ENCODE measurements around the gene TNP2.

Gene TNP2

GRCh38 chr16:11268921-11269375, at the start of gene TNP2:
TSS of gene TNP2 (minus strand) at chr16:11269325. CDS start at chr16:11269262, 63 bp downstream.
- no peaks in the 10 kb centered on the region for H3K36me3 ChIP-seq (ENCODE audit: control insufficient read depth, insufficient read depth, low read length)
- no peak within 1 kb of the TSS for H3K9ac ChIP-seq (ENCODE audit: low read length)

GRCh38 chr16:11318817-11319216, 49.7 kb upstream of the TNP2 start:
- Histone ChIP-seq H3K9me3 (ENCODE audit: control insufficient read depth, low read length) (no peaks in the 10 kb centered on the region), H3K4me1 (ENCODE audit: control insufficient read depth, insufficient read depth, low read length) (no peaks in the 10 kb centered on the region), H3K27me3 (ENCODE audit: control insufficient read depth, insufficient read depth, low read length) (no peaks in the 10 kb centered on the region)

More at GRCh38 chr16:11268921-11269375, at the start of gene TNP2:
- Histone ChIP-seq H3K9me3 (ENCODE audit: control insufficient read depth, low read length) (no peaks in the 10 kb centered on the region), H3K27me3 (ENCODE audit: control insufficient read depth, insufficient read depth, low read length) (no peaks in the 10 kb centered on the region), H3K4me3 (ENCODE audit: low read length) (no peak within 1 kb of the TSS), H3K4me1 (ENCODE audit: control insufficient read depth, insufficient read depth, low read length) (peaks cover 19% of the 10 kb centered on the region)

GRCh38 chr16:11316331-11317015, 47.3 kb upstream of the TNP2 start:
- no peaks in the 10 kb centered on the region for H3K27me3 ChIP-seq (ENCODE audit: control insufficient read depth, insufficient read depth, low read length)
- no peaks in the 10 kb centered on the region for H3K36me3 ChIP-seq (ENCODE audit: control insufficient read depth, insufficient read depth, low read length)
- peaks cover 6% of the 10 kb centered on the region for H3K4me1 ChIP-seq (ENCODE audit: control insufficient read depth, insufficient read depth, low read length)
- H3K9me3 ChIP-seq (ENCODE audit: control insufficient read depth, low read length) = no peaks in the 10 kb centered on the region
- H3K4me3 ChIP-seq (ENCODE audit: low read length) = no peak overlapping the region
- no peak overlapping the region for H3K9ac ChIP-seq (ENCODE audit: low read length)

More at GRCh38 chr16:11318817-11319216, 49.7 kb upstream of the TNP2 start:
- H3K9ac ChIP-seq (ENCODE audit: low read length) = no peak overlapping the region
- no peak overlapping the region for H3K4me3 ChIP-seq (ENCODE audit: low read length)
- no peaks in the 10 kb centered on the region for H3K36me3 ChIP-seq (ENCODE audit: control insufficient read depth, insufficient read depth, low read length)

DNA sequence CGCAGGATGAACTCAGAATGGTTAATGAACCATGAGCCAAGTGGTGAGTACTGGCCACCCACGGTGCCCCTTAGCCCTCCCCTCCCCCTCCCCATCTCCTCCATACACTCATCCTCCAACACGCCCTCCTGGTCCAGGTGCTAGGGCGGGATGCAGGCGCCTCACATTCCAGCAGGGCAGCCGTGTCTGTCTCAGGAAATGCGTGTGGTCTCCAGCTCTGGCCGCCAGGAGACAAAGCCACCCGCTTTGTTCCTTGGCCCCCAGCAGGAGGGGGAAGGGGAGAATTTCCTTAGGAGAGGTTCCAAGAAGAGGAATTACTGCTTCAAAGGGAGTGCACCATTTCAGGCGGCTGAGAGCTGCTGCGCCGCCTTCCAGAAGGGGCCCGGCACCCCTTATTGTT, 46.4 kb upstream of the TNP2 start:
- Histone ChIP-seq H3K36me3 (ENCODE audit: control insufficient read depth, insufficient read depth, low read length) (no peaks in the 10 kb centered on the region), H3K4me1 (ENCODE audit: control insufficient read depth, insufficient read depth, low read length) (peaks cover 6% of the 10 kb centered on the region), H3K4me3 (ENCODE audit: low read length) (no peak overlapping the region), H3K27me3 (ENCODE audit: control insufficient read depth, insufficient read depth, low read length) (no peaks in the 10 kb centered on the region), H3K9ac (ENCODE audit: low read length) (no peak overlapping the region), H3K9me3 (ENCODE audit: control insufficient read depth, low read length) (no peaks in the 10 kb centered on the region)

DNA sequence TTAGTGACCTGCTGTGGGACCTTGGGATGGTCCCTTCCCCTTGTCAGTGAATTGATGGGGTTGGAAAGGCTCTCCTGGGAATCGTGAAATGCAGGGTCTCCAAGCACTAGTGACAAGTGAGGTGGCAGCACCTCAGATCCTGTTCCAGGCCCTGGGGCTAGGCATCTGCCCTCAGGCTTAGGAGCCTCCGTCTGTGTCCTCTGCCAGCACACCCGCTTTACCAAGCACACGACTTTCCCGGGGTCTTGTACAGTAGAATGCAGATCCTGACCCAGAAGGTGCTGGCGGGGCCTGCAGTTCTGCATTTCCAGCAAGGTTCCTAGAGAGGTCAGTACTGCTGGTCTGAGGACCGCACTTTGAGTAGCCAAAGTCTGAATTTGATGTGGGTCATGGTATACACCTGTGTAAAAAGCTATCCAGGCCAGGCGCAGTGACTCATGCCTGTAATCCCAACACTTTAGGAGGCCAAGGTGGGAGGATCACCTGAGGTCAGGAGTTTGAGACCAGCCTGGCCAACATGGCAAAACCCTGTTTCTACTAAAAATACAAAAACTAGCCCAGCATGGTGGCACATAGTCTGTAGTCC, 45.3 kb upstream of the TNP2 start:
- peaks cover 6% of the 10 kb centered on the region for H3K4me1 ChIP-seq (ENCODE audit: control insufficient read depth, insufficient read depth, low read length)
- no peak overlapping the region for H3K9ac ChIP-seq (ENCODE audit: low read length)
- no peak overlapping the region for H3K4me3 ChIP-seq (ENCODE audit: low read length)
- no peaks in the 10 kb centered on the region for H3K9me3 ChIP-seq (ENCODE audit: control insufficient read depth, low read length)
- no peaks in the 10 kb centered on the region for H3K27me3 ChIP-seq (ENCODE audit: control insufficient read depth, insufficient read depth, low read length)
- H3K36me3 ChIP-seq (ENCODE audit: control insufficient read depth, insufficient read depth, low read length) = no peaks in the 10 kb centered on the region

- no peaks in the 10 kb centered on the region for H3K27me3 ChIP-seq (ENCODE audit: control insufficient read depth, insufficient read depth, low read length)
- no peak overlapping the region for H3K9ac ChIP-seq (ENCODE audit: low read length)
- H3K4me1 ChIP-seq (ENCODE audit: control insufficient read depth, insufficient read depth, low read length) = peaks cover 6% of the 10 kb centered on the region
- no peak overlapping the region for H3K4me3 ChIP-seq (ENCODE audit: low read length)
- no peaks in the 10 kb centered on the region for H3K9me3 ChIP-seq (ENCODE audit: control insufficient read depth, low read length)
- H3K36me3 ChIP-seq (ENCODE audit: control insufficient read depth, insufficient read depth, low read length) = no peaks in the 10 kb centered on the region
Observed at GRCh38 chr16:11313493-11314308, 44.6 kb upstream of the TNP2 start.

- H3K4me3 ChIP-seq (ENCODE audit: low read length) = no peak overlapping the region
- no peaks in the 10 kb centered on the region for H3K9me3 ChIP-seq (ENCODE audit: control insufficient read depth, low read length)
- no peaks in the 10 kb centered on the region for H3K36me3 ChIP-seq (ENCODE audit: control insufficient read depth, insufficient read depth, low read length)
- H3K4me1 ChIP-seq (ENCODE audit: control insufficient read depth, insufficient read depth, low read length) = peaks cover 6% of the 10 kb centered on the region
- H3K27me3 ChIP-seq (ENCODE audit: control insufficient read depth, insufficient read depth, low read length) = no peaks in the 10 kb centered on the region
- no peak overlapping the region for H3K9ac ChIP-seq (ENCODE audit: low read length)
Observed at GRCh38 chr16:11312718-11313492, 43.8 kb upstream of the TNP2 start.

- Histone ChIP-seq H3K9ac (ENCODE audit: low read length) (no peak overlapping the region), H3K4me3 (ENCODE audit: low read length) (no peak overlapping the region), H3K27me3 (ENCODE audit: control insufficient read depth, insufficient read depth, low read length) (no peaks in the 10 kb centered on the region), H3K36me3 (ENCODE audit: control insufficient read depth, insufficient read depth, low read length) (no peaks in the 10 kb centered on the region), H3K4me1 (ENCODE audit: control insufficient read depth, insufficient read depth, low read length) (peaks cover 6% of the 10 kb centered on the region), H3K9me3 (ENCODE audit: control insufficient read depth, low read length) (no peaks in the 10 kb centered on the region)
Observed at GRCh38 chr16:11310997-11311561, 42.0 kb upstream of the TNP2 start.

- no peaks in the 10 kb centered on the region for H3K9me3 ChIP-seq (ENCODE audit: control insufficient read depth, low read length)
- no peaks in the 10 kb centered on the region for H3K27me3 ChIP-seq (ENCODE audit: control insufficient read depth, insufficient read depth, low read length)
- H3K4me3 ChIP-seq (ENCODE audit: low read length) = no peak overlapping the region
- H3K9ac ChIP-seq (ENCODE audit: low read length) = no peak overlapping the region
- H3K36me3 ChIP-seq (ENCODE audit: control insufficient read depth, insufficient read depth, low read length) = no peaks in the 10 kb centered on the region
- peaks cover 6% of the 10 kb centered on the region for H3K4me1 ChIP-seq (ENCODE audit: control insufficient read depth, insufficient read depth, low read length)
Observed at GRCh38 chr16:11310634-11310977, 41.5 kb upstream of the TNP2 start.

GRCh38 chr16:11309895-11310633, 40.9 kb upstream of the TNP2 start:
- Histone ChIP-seq H3K9me3 (ENCODE audit: control insufficient read depth, low read length) (no peaks in the 10 kb centered on the region), H3K27me3 (ENCODE audit: control insufficient read depth, insufficient read depth, low read length) (no peaks in the 10 kb centered on the region), H3K4me1 (ENCODE audit: control insufficient read depth, insufficient read depth, low read length) (peaks cover 6% of the 10 kb centered on the region), H3K4me3 (ENCODE audit: low read length) (no peak overlapping the region), H3K36me3 (ENCODE audit: control insufficient read depth, insufficient read depth, low read length) (no peaks in the 10 kb centered on the region), H3K9ac (ENCODE audit: low read length) (no peak overlapping the region)

Measured in mucosa of stomach (tissue), 1 donor.